ENCODE results near the gene PEX14.
"Not testable (repeated sequence)": the region's sequence is repeated elsewhere in the genome, so short reads cannot be mapped to it uniquely, and the experiment has no call there.

The PEX14 gene

DNA sequence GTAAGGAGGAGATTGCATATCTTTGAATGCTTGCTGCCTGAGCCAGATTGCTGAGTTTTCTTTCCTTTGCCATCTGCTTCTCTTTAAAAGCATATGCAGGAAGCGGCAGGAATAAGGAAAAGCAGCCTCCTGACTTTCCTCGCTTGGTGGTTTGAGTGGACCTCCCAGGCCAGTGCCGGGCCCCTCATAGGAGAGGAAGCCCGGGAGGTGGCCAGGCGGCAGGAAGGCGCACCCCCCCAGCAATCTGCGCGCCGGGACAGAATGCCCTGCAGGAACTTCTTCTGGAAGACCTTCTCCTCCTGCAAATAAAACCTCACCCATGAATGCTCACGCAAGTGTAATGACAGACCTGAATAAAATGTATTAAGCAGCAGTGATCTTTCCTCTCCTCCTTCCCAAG is 23.5 kb upstream of the PEX14 start:
- Histone ChIP-seq H3K4me3 (ENCODE audit: insufficient read length, low read depth) (no peak overlapping the region), H3K9ac (ENCODE audit: insufficient read length, low read depth) (no peak overlapping the region)

DNA sequence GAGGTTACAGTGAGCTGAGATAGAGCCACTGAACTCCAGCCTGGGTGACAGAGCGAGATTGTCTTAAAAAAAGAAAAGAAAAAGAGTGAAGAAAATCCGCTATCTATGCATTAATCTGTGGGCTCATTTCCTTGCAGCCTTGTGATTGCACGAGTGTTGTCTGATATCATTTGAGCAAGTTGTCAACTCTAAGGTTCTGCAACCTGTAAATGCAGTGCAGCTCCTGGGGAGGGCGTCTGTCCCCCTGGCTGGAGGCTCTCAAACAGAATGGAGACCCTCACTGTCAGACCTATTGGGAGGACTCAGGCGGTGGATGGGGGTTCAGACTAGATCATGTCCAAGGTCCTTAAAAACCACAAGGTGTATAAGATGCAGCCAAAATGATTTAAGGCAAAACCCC is 18.7 kb upstream of the PEX14 start:
- Histone ChIP-seq H3K4me1 (ENCODE audit: insufficient read depth, insufficient read length) (no peaks in the 10 kb centered on the region), H3K27me3 (ENCODE audit: insufficient read depth, insufficient read length) (no peaks in the 10 kb centered on the region), H3K4me3 (ENCODE audit: insufficient read length, low read depth) (no peak overlapping the region), H3K9me3 (ENCODE audit: insufficient read depth, low read length) (no peaks in the 10 kb centered on the region; the same call in 1 of the 2 replicates), H3K9ac (ENCODE audit: insufficient read length, low read depth) (no peak overlapping the region), H3K36me3 (ENCODE audit: insufficient read depth, insufficient read length, low read length) (peaks cover 16% of the 10 kb centered on the region)
- DNase-seq (ENCODE audit: low read depth, low spot score) = no peak
- TF ChIP-seq SUZ12 (IDR thresholded peaks at IDR 0.05; ENCODE audit: extremely low read depth, insufficient read depth, insufficient read length) (no peak), ZNF274 (IDR thresholded peaks at IDR 0.05; ENCODE audit: low read depth, low read length) (no peak), YY1 (IDR thresholded peaks at IDR 0.05; ENCODE audit: insufficient read depth, insufficient read length) (no peak)

More for the DNA sequence above, 23.5 kb upstream of the PEX14 start:
- TF ChIP-seq SUZ12 (IDR thresholded peaks at IDR 0.05; ENCODE audit: extremely low read depth, insufficient read depth, insufficient read length) = no peak
- no peak for TF ChIP-seq ZNF274 (IDR thresholded peaks at IDR 0.05; ENCODE audit: low read depth, low read length)
- no peak for TF ChIP-seq YY1 (IDR thresholded peaks at IDR 0.05; ENCODE audit: insufficient read depth, insufficient read length)
- no peaks in the 10 kb centered on the region; the same call in 1 of the 2 replicates for H3K9me3 ChIP-seq (ENCODE audit: insufficient read depth, low read length)
- H3K4me1 ChIP-seq (ENCODE audit: insufficient read depth, insufficient read length) = no peaks in the 10 kb centered on the region
- peaks cover 2% of the 10 kb centered on the region for H3K36me3 ChIP-seq (ENCODE audit: insufficient read depth, insufficient read length, low read length)
- DNase-seq (ENCODE audit: low read depth, low spot score) = no peak
- no peaks in the 10 kb centered on the region for H3K27me3 ChIP-seq (ENCODE audit: insufficient read depth, insufficient read length)

DNA sequence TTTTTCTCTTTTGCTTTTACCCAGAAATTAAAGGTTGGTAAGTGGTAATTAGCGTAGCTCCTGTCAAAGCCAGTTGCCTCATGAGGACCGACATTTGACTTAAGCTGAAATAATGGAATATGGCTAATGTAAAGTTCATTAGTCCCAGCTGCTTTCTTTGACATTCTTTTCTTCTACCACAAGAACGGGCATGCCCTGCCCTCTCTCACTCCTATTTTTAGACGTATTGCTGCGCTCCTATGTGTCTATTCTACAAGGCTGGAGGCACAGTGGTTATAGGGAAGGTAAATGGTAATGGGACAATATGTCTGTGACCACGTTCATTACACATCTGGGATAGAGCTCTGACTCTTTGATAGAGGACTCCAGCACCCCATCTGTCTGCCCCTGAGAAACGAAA is 18.1 kb upstream of the PEX14 start:
- TF ChIP-seq YY1 (IDR thresholded peaks at IDR 0.05; ENCODE audit: insufficient read depth, insufficient read length) (no peak), SUZ12 (IDR thresholded peaks at IDR 0.05; ENCODE audit: extremely low read depth, insufficient read depth, insufficient read length) (no peak), ZNF274 (IDR thresholded peaks at IDR 0.05; ENCODE audit: low read depth, low read length) (no peak)
- no peaks in the 10 kb centered on the region for H3K27me3 ChIP-seq (ENCODE audit: insufficient read depth, insufficient read length)
- H3K36me3 ChIP-seq (ENCODE audit: insufficient read depth, insufficient read length, low read length) = peaks cover 22% of the 10 kb centered on the region
- H3K9me3 ChIP-seq (ENCODE audit: insufficient read depth, low read length) = no peaks in the 10 kb centered on the region; the same call in 1 of the 2 replicates
- no peak for DNase-seq (ENCODE audit: low read depth, low spot score)
- H3K4me3 ChIP-seq (ENCODE audit: insufficient read length, low read depth) = no peak overlapping the region
- H3K4me1 ChIP-seq (ENCODE audit: insufficient read depth, insufficient read length) = no peaks in the 10 kb centered on the region
- H3K9ac ChIP-seq (ENCODE audit: insufficient read length, low read depth) = no peak overlapping the region

DNA sequence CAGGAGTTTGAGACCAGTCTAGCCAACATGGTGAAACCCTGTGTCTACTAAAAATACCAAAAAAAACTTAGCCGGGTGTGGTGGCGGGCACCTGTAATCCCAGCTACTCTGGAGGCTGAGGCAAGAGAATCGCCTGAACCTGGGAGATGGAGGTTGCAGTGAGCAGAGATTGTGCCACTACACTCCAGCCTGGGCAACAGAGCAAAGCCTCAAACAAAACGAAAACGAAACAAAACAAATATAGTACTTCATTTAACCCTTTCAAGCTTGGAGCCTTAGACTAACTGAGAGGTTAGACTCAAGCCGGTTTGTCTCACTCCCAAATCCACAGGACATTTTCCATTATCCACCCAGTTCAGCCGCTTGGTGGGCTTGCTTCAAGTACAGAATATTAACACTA is 17.3 kb upstream of the PEX14 start:
- not testable (repeated sequence) for H3K4me3 ChIP-seq (ENCODE audit: insufficient read length, low read depth); H3K9ac ChIP-seq (ENCODE audit: insufficient read length, low read depth)
- H3K36me3 ChIP-seq (ENCODE audit: insufficient read depth, insufficient read length, low read length) = peaks cover 28% of the 10 kb centered on the region

DNA sequence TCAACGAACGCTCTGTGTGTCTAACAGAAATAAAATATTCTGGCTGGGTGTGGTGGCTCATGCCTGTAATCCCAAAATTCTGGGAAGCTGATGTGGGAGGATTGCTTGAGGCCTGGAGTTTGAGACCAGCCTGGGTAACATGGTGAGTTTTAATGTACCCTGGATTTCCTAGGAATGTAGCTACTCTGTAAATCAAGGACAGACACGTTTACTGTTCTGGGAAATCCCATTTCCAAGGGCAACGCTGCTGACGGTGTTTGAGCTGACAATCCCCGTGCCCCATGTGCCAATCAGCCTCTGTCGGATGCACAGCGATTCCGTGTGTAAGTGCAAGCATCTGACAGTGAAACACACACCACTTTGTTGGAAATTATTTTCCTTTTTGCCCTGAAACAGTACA is 16.9 kb upstream of the PEX14 start:
- no peak overlapping the region for H3K4me3 ChIP-seq (ENCODE audit: insufficient read length, low read depth)
- no peak overlapping the region for H3K9ac ChIP-seq (ENCODE audit: insufficient read length, low read depth)
- H3K4me1 ChIP-seq (ENCODE audit: insufficient read depth, insufficient read length) = no peaks in the 10 kb centered on the region
- peaks cover 32% of the 10 kb centered on the region for H3K36me3 ChIP-seq (ENCODE audit: insufficient read depth, insufficient read length, low read length)
- TF ChIP-seq ZNF274 (IDR thresholded peaks at IDR 0.05; ENCODE audit: low read depth, low read length) = no peak
- no peak for TF ChIP-seq YY1 (IDR thresholded peaks at IDR 0.05; ENCODE audit: insufficient read depth, insufficient read length)
- no peak for TF ChIP-seq SUZ12 (IDR thresholded peaks at IDR 0.05; ENCODE audit: extremely low read depth, insufficient read depth, insufficient read length)
- H3K9me3 ChIP-seq (ENCODE audit: insufficient read depth, low read length) = no peaks in the 10 kb centered on the region; the same call in 1 of the 2 replicates
- DNase-seq (ENCODE audit: low read depth, low spot score) = no peak
- H3K27me3 ChIP-seq (ENCODE audit: insufficient read depth, insufficient read length) = no peaks in the 10 kb centered on the region

More for the DNA sequence above, 17.3 kb upstream of the PEX14 start:
- not testable (repeated sequence) for H3K27me3 ChIP-seq (ENCODE audit: insufficient read depth, insufficient read length); H3K9me3 ChIP-seq (ENCODE audit: insufficient read depth, low read length); H3K4me1 ChIP-seq (ENCODE audit: insufficient read depth, insufficient read length); DNase-seq (ENCODE audit: low read depth, low spot score)

DNA sequence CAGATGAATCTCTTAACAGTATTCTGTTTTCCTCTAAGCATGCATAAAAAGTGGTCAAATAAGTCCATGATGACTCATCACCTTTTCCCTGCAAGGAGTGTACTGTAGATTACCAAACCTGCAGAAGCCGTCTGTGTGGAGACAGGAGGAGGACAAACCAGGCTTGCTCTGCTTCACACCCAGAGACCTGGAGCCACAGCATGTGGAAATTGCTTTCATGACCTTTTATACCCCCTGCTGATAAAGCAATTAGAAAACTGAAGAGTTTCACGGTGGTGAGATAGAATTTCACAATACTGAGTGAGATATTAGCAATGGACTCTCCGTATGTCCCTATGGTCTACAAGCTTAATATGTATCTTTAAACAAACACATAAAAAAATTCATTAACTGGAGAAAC is 15.6 kb upstream of the PEX14 start:
- peaks cover 38% of the 10 kb centered on the region for H3K36me3 ChIP-seq (ENCODE audit: insufficient read depth, insufficient read length, low read length)

DNA sequence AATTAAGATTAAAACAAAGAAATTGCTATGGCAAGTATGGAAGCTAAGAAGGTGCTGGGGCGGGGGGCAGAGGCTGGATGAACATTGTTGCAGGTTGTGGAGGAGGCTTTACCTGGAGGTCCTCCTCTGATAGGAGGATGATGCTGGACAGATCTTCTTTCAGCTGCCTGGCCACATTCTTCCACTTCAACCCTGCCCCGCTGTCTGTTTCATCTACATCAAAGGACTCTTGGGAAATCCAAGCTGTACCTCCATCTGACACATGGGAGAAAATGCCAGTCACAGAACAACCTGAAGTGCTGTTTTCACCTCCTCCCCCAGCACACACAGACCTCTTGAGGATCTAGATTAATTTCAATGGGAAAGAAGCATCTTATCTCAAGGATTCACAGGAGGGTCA is 7.7 kb upstream of the PEX14 start:
- no peaks in the 10 kb centered on the region for H3K9me3 ChIP-seq (ENCODE audit: insufficient read depth, low read length)
- H3K36me3 ChIP-seq (ENCODE audit: insufficient read depth, insufficient read length, low read length) = peaks cover 68% of the 10 kb centered on the region
- H3K9ac ChIP-seq (ENCODE audit: insufficient read length, low read depth) = no peak overlapping the region
- no peaks in the 10 kb centered on the region for H3K4me1 ChIP-seq (ENCODE audit: insufficient read depth, insufficient read length)
- no peak for DNase-seq (ENCODE audit: low read depth, low spot score)
- H3K27me3 ChIP-seq (ENCODE audit: insufficient read depth, insufficient read length) = no peaks in the 10 kb centered on the region
- H3K4me3 ChIP-seq (ENCODE audit: insufficient read length, low read depth) = no peak overlapping the region
- no peak for TF ChIP-seq ZNF274 (IDR thresholded peaks at IDR 0.05; ENCODE audit: low read depth, low read length)
- TF ChIP-seq YY1 (IDR thresholded peaks at IDR 0.05; ENCODE audit: insufficient read depth, insufficient read length) = no peak
- TF ChIP-seq SUZ12 (IDR thresholded peaks at IDR 0.05; ENCODE audit: extremely low read depth, insufficient read depth, insufficient read length) = no peak

More for the DNA sequence above, 15.6 kb upstream of the PEX14 start:
- no peak for TF ChIP-seq YY1 (IDR thresholded peaks at IDR 0.05; ENCODE audit: insufficient read depth, insufficient read length)
- no peak for TF ChIP-seq ZNF274 (IDR thresholded peaks at IDR 0.05; ENCODE audit: low read depth, low read length)
- no peak for TF ChIP-seq SUZ12 (IDR thresholded peaks at IDR 0.05; ENCODE audit: extremely low read depth, insufficient read depth, insufficient read length)
- no peak for DNase-seq (ENCODE audit: low read depth, low spot score)
- H3K4me1 ChIP-seq (ENCODE audit: insufficient read depth, insufficient read length) = no peaks in the 10 kb centered on the region
- H3K27me3 ChIP-seq (ENCODE audit: insufficient read depth, insufficient read length) = no peaks in the 10 kb centered on the region
- H3K9ac ChIP-seq (ENCODE audit: insufficient read length, low read depth) = no peak overlapping the region
- no peak overlapping the region for H3K4me3 ChIP-seq (ENCODE audit: insufficient read length, low read depth)
- no peaks in the 10 kb centered on the region; the same call in 1 of the 2 replicates for H3K9me3 ChIP-seq (ENCODE audit: insufficient read depth, low read length)

DNA sequence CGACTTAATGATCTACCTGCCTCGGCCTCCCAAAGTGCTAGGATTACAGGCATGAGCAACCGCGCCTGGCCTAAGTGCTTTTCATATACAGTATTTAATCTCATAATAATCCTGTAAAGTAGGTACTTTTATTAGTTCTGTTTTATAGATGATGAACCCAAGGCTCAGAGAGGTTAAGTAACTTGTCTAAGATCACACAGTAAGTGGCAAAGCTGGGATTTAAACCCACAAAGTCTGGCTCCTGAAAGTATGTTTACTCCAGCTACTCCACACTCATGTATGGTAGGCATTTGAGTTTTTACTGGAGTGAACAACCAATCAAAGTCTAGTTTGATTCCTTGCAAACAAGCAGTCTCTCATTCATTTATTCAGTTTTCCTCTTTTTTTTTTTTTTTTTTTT is 4.7 kb upstream of the PEX14 start:
- peaks cover 47% of the 10 kb centered on the region for H3K36me3 ChIP-seq (ENCODE audit: insufficient read depth, insufficient read length, low read length)
- TF ChIP-seq ZNF274 (IDR thresholded peaks at IDR 0.05; ENCODE audit: low read depth, low read length) (no peak), YY1 (IDR thresholded peaks at IDR 0.05; ENCODE audit: insufficient read depth, insufficient read length) (no peak), SUZ12 (IDR thresholded peaks at IDR 0.05; ENCODE audit: extremely low read depth, insufficient read depth, insufficient read length) (no peak)
- no peak for DNase-seq (ENCODE audit: low read depth, low spot score)
- no peaks in the 10 kb centered on the region for H3K9me3 ChIP-seq (ENCODE audit: insufficient read depth, low read length)
- no peak overlapping the region for H3K4me3 ChIP-seq (ENCODE audit: insufficient read length, low read depth)
- no peaks in the 10 kb centered on the region for H3K4me1 ChIP-seq (ENCODE audit: insufficient read depth, insufficient read length)
- no peak overlapping the region for H3K9ac ChIP-seq (ENCODE audit: insufficient read length, low read depth)
- H3K27me3 ChIP-seq (ENCODE audit: insufficient read depth, insufficient read length) = no peaks in the 10 kb centered on the region

Measured in NT2/D1 (cell line).